ENCODE data around the gene ALDH16A1.

ALDH16A1 gene

DNA sequence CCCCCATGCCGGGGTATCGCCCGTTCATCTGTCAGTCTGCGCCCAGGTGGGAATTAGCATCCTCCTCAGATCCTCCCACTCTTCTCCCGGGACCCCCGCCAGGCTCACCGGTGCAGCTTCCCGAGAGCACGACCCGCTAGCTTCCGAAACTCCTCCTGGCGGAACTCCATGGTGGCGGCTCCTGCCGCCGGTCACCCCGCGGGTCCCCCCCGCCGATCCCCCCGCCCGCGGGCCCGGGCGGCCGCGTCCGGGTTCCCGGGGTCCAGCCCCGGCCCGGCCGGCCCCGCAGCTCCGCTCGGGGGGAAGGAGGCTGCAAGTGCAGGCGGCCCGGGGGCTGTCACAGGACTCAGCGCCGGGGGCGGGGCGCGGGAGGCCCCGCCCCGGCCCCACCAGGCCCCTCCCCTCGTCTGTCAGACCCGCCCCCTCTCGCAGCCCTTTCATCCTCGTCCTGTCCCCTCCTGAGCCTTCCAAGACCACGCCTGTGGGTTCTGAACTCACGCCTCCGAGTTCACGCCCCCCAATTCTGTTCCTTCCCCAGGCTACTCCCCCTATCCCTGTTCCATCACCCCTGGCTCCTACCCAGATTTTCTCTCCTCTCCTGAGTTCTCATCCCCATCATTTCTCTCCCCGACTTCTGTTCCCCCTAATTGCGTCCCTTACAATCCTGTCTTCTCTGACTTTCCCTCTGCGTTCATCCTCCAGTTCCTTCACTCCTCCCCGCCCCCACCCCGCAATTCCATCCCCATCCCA is 11.6 kb upstream of the ALDH16A1 start, which contains the start of gene SLC17A7:
Gene SLC17A7, minus strand, starts transcription at position 318 of the 750 bp plus-strand sequence. Its CDS starts 148 bp downstream, at position 170.
- no peak within 1 kb of the TSS for H3K27ac ChIP-seq (ENCODE audit: low read depth, low read length)
- peaks cover 55% of the 10 kb centered on the region for H3K27me3 ChIP-seq (ENCODE audit: control insufficient read depth, low read length)
- H3K36me3 ChIP-seq (ENCODE audit: control insufficient read depth, low read length): peaks cover 1% of the 10 kb centered on the region
- peak within 1 kb of the TSS; percentile 99 for H3K4me2 ChIP-seq (ENCODE audit: low read length)
- H3K4me1 ChIP-seq (ENCODE audit: control insufficient read depth, low read length): peaks cover 24% of the 10 kb centered on the region
- H4K20me1 ChIP-seq (ENCODE audit: control insufficient read depth, insufficient read depth, low read depth, low read length): no peaks in the 10 kb centered on the region
- H3K9me3 ChIP-seq (ENCODE audit: control insufficient read depth, insufficient read depth, low read length): no peaks in the 10 kb centered on the region
- peak within 1 kb of the TSS; percentile 88; the same call in 1 of the 2 replicates for H3K4me3 ChIP-seq (ENCODE audit: low read length)
- H3K79me2 ChIP-seq (ENCODE audit: control insufficient read depth, low read length): no peaks in the 10 kb centered on the region
- H3F3A ChIP-seq (ENCODE audit: control insufficient read depth, insufficient read depth): peaks cover 9% of the 10 kb centered on the region
- no peaks in the 10 kb centered on the region for H3K9me2 ChIP-seq (replicated peaks; ENCODE audit: control insufficient read depth, low read length)
- no peak for TF ChIP-seq EZH2phosphoT487 (IDR thresholded peaks at IDR 0.05; ENCODE audit: borderline replicate concordance, low read length)
- TF ChIP-seq, protein P1, sequence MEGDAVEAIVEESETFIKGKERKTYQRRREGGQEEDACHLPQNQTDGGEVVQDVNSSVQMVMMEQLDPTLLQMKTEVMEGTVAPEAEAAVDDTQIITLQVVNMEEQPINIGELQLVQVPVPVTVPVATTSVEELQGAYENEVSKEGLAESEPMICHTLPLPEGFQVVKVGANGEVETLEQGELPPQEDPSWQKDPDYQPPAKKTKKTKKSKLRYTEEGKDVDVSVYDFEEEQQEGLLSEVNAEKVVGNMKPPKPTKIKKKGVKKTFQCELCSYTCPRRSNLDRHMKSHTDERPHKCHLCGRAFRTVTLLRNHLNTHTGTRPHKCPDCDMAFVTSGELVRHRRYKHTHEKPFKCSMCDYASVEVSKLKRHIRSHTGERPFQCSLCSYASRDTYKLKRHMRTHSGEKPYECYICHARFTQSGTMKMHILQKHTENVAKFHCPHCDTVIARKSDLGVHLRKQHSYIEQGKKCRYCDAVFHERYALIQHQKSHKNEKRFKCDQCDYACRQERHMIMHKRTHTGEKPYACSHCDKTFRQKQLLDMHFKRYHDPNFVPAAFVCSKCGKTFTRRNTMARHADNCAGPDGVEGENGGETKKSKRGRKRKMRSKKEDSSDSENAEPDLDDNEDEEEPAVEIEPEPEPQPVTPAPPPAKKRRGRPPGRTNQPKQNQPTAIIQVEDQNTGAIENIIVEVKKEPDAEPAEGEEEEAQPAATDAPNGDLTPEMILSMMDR (IDR thresholded peaks at IDR 0.05; ENCODE audit: low read depth, low read length, poor library complexity, severe bottlenecking): no peak

GRCh38 chr19:49441960-49442350 is 11.1 kb upstream of the ALDH16A1 start:
- Histone ChIP-seq H3K27ac (ENCODE audit: low read depth, low read length) (no peak overlapping the region), H3F3A (ENCODE audit: control insufficient read depth, insufficient read depth) (peaks cover 9% of the 10 kb centered on the region), H3K4me2 (ENCODE audit: low read length) (0 out of 2 replicates have a peak overlapping the region, but pooled peaks have one; percentile 19), H4K20me1 (ENCODE audit: control insufficient read depth, insufficient read depth, low read depth, low read length) (no peaks in the 10 kb centered on the region), H3K9me3 (ENCODE audit: control insufficient read depth, insufficient read depth, low read length) (no peaks in the 10 kb centered on the region), H3K4me3 (ENCODE audit: low read length) (no peak overlapping the region), H3K4me1 (ENCODE audit: control insufficient read depth, low read length) (peaks cover 21% of the 10 kb centered on the region), H3K9me2 (replicated peaks; ENCODE audit: control insufficient read depth, low read length) (no peaks in the 10 kb centered on the region), H3K36me3 (ENCODE audit: control insufficient read depth, low read length) (peaks cover 7% of the 10 kb centered on the region), H3K79me2 (ENCODE audit: control insufficient read depth, low read length) (no peaks in the 10 kb centered on the region), H3K27me3 (ENCODE audit: control insufficient read depth, low read length) (peaks cover 50% of the 10 kb centered on the region)
- TF ChIP-seq, protein P1 (IDR thresholded peaks at IDR 0.05; ENCODE audit: low read depth, low read length, poor library complexity, severe bottlenecking): no peak
- no peak for TF ChIP-seq EZH2phosphoT487 (IDR thresholded peaks at IDR 0.05; ENCODE audit: borderline replicate concordance, low read length)

- Histone ChIP-seq H3K79me2 (ENCODE audit: control insufficient read depth, low read length) (no peaks in the 10 kb centered on the region), H3K4me3 (ENCODE audit: low read length) (peak overlapping the region; percentile 88; the same call in 1 of the 2 replicates), H3K4me1 (ENCODE audit: control insufficient read depth, low read length) (peaks cover 21% of the 10 kb centered on the region), H3K36me3 (ENCODE audit: control insufficient read depth, low read length) (peaks cover 11% of the 10 kb centered on the region), H3K4me2 (ENCODE audit: low read length) (peak overlapping the region; percentile 99), H3F3A (ENCODE audit: control insufficient read depth, insufficient read depth) (peaks cover 9% of the 10 kb centered on the region), H3K9me2 (replicated peaks; ENCODE audit: control insufficient read depth, low read length) (no peaks in the 10 kb centered on the region), H3K9me3 (ENCODE audit: control insufficient read depth, insufficient read depth, low read length) (no peaks in the 10 kb centered on the region), H3K27me3 (ENCODE audit: control insufficient read depth, low read length) (peaks cover 46% of the 10 kb centered on the region), H4K20me1 (ENCODE audit: control insufficient read depth, insufficient read depth, low read depth, low read length) (no peaks in the 10 kb centered on the region), H3K27ac (ENCODE audit: low read depth, low read length) (no peak overlapping the region)
- TF ChIP-seq EZH2phosphoT487 (IDR thresholded peaks at IDR 0.05; ENCODE audit: borderline replicate concordance, low read length): no peak
- TF ChIP-seq, protein P1 (IDR thresholded peaks at IDR 0.05; ENCODE audit: low read depth, low read length, poor library complexity, severe bottlenecking): no peak
Observed at GRCh38 chr19:49442354-49442753, 10.7 kb upstream of the ALDH16A1 start.

Data from DOHH2 (cell line).